ENCODE measurements around the gene SLC2A1. TPM values are rescaled to one million over a fixed set of nuclear protein-coding genes. Genes with fewer than 3 reads are reported as not detected.

SLC2A1 gene
- total and polyA plus RNA-seq, 8 donors: 1.2 to 39.8 (median 18.3) TPM

DNA sequence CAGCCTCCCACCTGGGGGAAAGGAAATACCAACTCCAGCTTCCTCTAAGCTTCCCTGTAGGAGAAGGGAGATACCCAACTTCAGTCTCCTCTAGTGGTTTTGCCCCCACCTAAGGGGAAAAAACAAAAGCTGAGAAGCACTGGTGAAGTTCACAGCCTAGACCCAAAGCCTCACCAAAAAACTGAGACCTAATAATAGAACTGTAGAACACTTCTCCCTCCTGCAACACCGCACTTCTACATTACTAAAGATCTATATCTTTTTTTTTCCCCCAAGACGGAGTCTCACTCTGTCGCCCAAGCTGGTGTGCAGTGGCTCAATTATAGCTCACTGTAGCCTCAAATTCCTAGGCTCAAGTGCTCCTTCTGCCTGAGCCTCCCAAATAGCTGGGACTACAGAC lies 43.2 kb downstream of the SLC2A1 start:
- DNase-seq: no peak
- no peaks in the 10 kb centered on the region for H3K4me1 ChIP-seq
- WGBS, 5 donors: 83 to 94% (median 92%) methylated on average over 3 of the region's 3 CpGs
- intact Hi-C loops (cut with DNase I; ENCODE audit: low total_unique reads): no loop called here
- H3K4me3 ChIP-seq: no peak overlapping the region
- no peak overlapping the region for H3K27ac ChIP-seq
- TF ChIP-seq POLR2AphosphoS5 (IDR thresholded peaks at IDR 0.05): no peak
- TF ChIP-seq, protein P1, sequence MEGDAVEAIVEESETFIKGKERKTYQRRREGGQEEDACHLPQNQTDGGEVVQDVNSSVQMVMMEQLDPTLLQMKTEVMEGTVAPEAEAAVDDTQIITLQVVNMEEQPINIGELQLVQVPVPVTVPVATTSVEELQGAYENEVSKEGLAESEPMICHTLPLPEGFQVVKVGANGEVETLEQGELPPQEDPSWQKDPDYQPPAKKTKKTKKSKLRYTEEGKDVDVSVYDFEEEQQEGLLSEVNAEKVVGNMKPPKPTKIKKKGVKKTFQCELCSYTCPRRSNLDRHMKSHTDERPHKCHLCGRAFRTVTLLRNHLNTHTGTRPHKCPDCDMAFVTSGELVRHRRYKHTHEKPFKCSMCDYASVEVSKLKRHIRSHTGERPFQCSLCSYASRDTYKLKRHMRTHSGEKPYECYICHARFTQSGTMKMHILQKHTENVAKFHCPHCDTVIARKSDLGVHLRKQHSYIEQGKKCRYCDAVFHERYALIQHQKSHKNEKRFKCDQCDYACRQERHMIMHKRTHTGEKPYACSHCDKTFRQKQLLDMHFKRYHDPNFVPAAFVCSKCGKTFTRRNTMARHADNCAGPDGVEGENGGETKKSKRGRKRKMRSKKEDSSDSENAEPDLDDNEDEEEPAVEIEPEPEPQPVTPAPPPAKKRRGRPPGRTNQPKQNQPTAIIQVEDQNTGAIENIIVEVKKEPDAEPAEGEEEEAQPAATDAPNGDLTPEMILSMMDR (IDR thresholded peaks at IDR 0.05): no peak
- no peak for TF ChIP-seq POLR2A (IDR thresholded peaks at IDR 0.05)
- no peak for TF ChIP-seq EP300 (IDR thresholded peaks at IDR 0.05)
- no peaks in the 10 kb centered on the region for H3K9me3 ChIP-seq
- H3K27me3 ChIP-seq: no peaks in the 10 kb centered on the region
- H3K36me3 ChIP-seq: no peaks in the 10 kb centered on the region

DNA sequence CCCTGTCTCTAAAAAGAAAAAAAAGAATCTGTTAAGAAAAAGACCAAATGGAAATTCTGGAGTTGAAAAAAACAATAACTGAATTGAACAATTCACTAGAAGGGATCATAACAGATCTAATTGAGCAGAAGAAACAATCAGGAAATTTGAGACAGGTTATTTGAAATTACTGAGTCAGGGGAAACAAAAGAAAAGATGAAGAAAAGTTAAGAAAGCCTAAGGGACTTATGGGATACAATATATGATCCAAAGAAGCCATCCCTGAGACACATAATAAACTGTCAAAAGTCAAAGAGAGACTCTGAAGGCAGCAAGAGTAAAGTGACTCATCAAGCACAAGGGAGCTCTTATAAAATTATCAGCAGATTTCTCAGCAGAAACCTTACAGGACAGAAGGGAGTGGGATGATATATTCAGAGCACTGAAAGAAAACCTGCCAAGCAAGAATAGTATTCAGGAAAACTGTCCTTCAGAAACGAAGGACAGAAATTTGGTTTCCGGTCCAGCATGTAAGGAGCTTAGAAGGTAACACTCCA lies 44.5 kb downstream of the SLC2A1 start:
- TF ChIP-seq POLR2A (IDR thresholded peaks at IDR 0.05) (no peak), EP300 (IDR thresholded peaks at IDR 0.05) (no peak), POLR2AphosphoS5 (IDR thresholded peaks at IDR 0.05) (no peak)
- TF ChIP-seq, protein P1 (IDR thresholded peaks at IDR 0.05): no peak
- WGBS, 5 donors: 33 to 94% (median 68%) methylated on average over 2 of the region's 2 CpGs
- H3K36me3 ChIP-seq: no peaks in the 10 kb centered on the region
- H3K4me3 ChIP-seq: no peak overlapping the region
- H3K27ac ChIP-seq: no peak overlapping the region
- intact Hi-C loops (cut with DNase I; ENCODE audit: low total_unique reads): no loop called here
- H3K27me3 ChIP-seq: no peaks in the 10 kb centered on the region
- H3K4me1 ChIP-seq: no peaks in the 10 kb centered on the region
- DNase-seq: no peak
- H3K9me3 ChIP-seq: no peaks in the 10 kb centered on the region

DNA sequence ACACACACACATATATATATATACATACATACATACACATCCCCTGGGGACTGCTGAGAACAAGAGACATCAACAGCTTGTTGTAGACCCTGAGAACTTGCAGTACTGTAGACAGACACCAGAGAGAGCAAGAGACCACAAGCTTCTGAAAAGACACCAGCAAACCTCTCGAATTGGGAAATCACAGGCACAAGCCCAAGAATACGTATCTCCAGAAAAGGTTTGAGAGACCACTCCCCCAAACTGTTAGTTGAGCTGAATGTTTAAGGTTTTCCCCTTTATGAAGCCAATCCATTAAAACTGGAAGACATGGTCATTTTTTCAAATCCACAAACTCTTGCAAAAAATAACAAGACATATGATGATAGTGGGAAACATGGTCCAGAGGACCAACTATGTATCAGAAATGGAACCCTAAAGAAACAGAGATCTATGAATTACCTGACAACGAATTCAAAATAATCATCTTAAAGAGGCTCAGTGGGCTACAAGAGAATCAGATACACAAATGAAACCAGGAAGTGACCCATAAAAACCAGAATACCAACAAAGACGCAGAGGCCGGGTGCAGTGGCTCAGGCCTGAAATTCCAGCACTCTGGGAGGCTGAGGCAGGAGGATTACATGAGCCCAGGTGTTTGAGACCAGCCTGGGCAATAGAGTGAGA lies 45.1 kb downstream of the SLC2A1 start:
- Histone ChIP-seq H3K27ac (no peak overlapping the region), H3K27me3 (no peaks in the 10 kb centered on the region), H3K36me3 (no peaks in the 10 kb centered on the region), H3K9me3 (no peaks in the 10 kb centered on the region), H3K4me3 (no peak overlapping the region), H3K4me1 (no peaks in the 10 kb centered on the region)
- TF ChIP-seq POLR2AphosphoS5 (IDR thresholded peaks at IDR 0.05) (no peak), POLR2A (IDR thresholded peaks at IDR 0.05) (no peak), EP300 (IDR thresholded peaks at IDR 0.05) (no peak)
- TF ChIP-seq, protein P1 (IDR thresholded peaks at IDR 0.05): peak in 6 of 7 experiments; percentile 52 to 94 (median 82)
- intact Hi-C loops (cut with DNase I; ENCODE audit: low total_unique reads): loop anchor here (2.0 kb wide), 1 partner anchor 159 kb away; no protein-coding TSS in a partner anchor
- peak; percentile 52 to 89 for DNase-seq
- 43 to 49% (median 46%) methylated on average over 5 of the region's 5 CpGs for WGBS, 5 donors

DNA sequence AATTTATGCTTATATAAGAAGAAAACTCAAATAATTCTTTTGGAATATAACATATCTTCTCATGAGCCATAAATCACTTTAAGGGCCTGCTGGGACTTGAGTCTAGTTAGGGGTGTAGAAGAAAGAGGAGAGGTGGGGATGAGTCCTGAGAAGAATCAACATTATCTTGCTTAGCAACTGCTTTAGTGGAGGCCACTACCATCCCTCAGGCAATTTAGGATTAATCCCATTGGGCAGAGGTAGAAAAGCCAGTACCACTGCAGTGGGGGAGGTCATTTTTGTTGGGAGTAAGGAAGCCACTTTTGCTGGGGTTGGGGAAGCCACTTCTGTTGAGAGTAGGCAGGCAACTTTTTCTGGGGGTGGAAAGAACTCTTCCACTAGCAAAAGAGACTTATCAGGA lies 47.7 kb downstream of the SLC2A1 start:
- H3K9me3 ChIP-seq: no peaks in the 10 kb centered on the region
- no peaks in the 10 kb centered on the region for H3K4me1 ChIP-seq
- no peak overlapping the region for H3K4me3 ChIP-seq
- H3K27ac ChIP-seq: no peak overlapping the region
- no peaks in the 10 kb centered on the region for H3K36me3 ChIP-seq
- TF ChIP-seq, protein P1 (IDR thresholded peaks at IDR 0.05): no peak
- TF ChIP-seq POLR2AphosphoS5 (IDR thresholded peaks at IDR 0.05): no peak
- TF ChIP-seq EP300 (IDR thresholded peaks at IDR 0.05): no peak
- TF ChIP-seq POLR2A (IDR thresholded peaks at IDR 0.05): no peak
- no peak for DNase-seq
- intact Hi-C loops (cut with DNase I; ENCODE audit: low total_unique reads): no loop called here
- H3K27me3 ChIP-seq: no peaks in the 10 kb centered on the region

Measured in stomach (tissue), 9 donors.